Measurements from ENCODE around the gene FBXL4.

Gene FBXL4

GRCh38 chr6:98947411-98948292 is at the start of gene FBXL4:
Gene FBXL4, minus strand, starts transcription at chr6:98947946. Its CDS starts 20,958 bp downstream, at chr6:98926988.
- H3K9me3 Mint-ChIP-seq (ENCODE audit: low read depth): peaks cover 2% of the 10 kb centered on the region
- peak within 1 kb of the TSS; percentile 91 for H3K4me3 Mint-ChIP-seq
- peaks cover 7% of the 10 kb centered on the region for H3K36me3 Mint-ChIP-seq
- peaks cover 35% of the 10 kb centered on the region for H3K4me1 Mint-ChIP-seq (ENCODE audit: low read depth)
- peak within 1 kb of the TSS; percentile 93 for H3K27ac Mint-ChIP-seq
- H3K27me3 Mint-ChIP-seq: no peaks in the 10 kb centered on the region

GRCh38 chr6:98995116-98995515 is 47.4 kb upstream of the FBXL4 start:
- Mint-ChIP-seq H3K27me3 (peaks cover 16% of the 10 kb centered on the region), H3K27ac (no peak overlapping the region), H3K36me3 (no peaks in the 10 kb centered on the region), H3K4me3 (no peak overlapping the region), H3K4me1 (ENCODE audit: low read depth) (no peaks in the 10 kb centered on the region), H3K9me3 (ENCODE audit: low read depth) (no peaks in the 10 kb centered on the region)

- no peak overlapping the region for H3K27ac Mint-ChIP-seq
Observed at GRCh38 chr6:98992535-98992934, 44.8 kb upstream of the FBXL4 start.

GRCh38 chr6:98986071-98986615 is 38.4 kb upstream of the FBXL4 start:
- Mint-ChIP-seq H3K27ac (no peak overlapping the region), H3K4me1 (ENCODE audit: low read depth) (no peaks in the 10 kb centered on the region), H3K36me3 (no peaks in the 10 kb centered on the region), H3K9me3 (ENCODE audit: low read depth) (no peaks in the 10 kb centered on the region), H3K27me3 (peaks cover 10% of the 10 kb centered on the region), H3K4me3 (no peak overlapping the region)

More at GRCh38 chr6:98992535-98992934, 44.8 kb upstream of the FBXL4 start:
- Mint-ChIP-seq H3K36me3 (no peaks in the 10 kb centered on the region), H3K4me3 (no peak overlapping the region), H3K9me3 (ENCODE audit: low read depth) (no peaks in the 10 kb centered on the region), H3K27me3 (peaks cover 16% of the 10 kb centered on the region), H3K4me1 (ENCODE audit: low read depth) (no peaks in the 10 kb centered on the region)

- peaks cover 10% of the 10 kb centered on the region for H3K27me3 Mint-ChIP-seq
- H3K36me3 Mint-ChIP-seq: no peaks in the 10 kb centered on the region
- H3K4me3 Mint-ChIP-seq: no peak overlapping the region
- H3K4me1 Mint-ChIP-seq (ENCODE audit: low read depth): no peaks in the 10 kb centered on the region
- H3K27ac Mint-ChIP-seq: no peak overlapping the region
- no peaks in the 10 kb centered on the region for H3K9me3 Mint-ChIP-seq (ENCODE audit: low read depth)
Observed at GRCh38 chr6:98985391-98985790, 37.6 kb upstream of the FBXL4 start.

GRCh38 chr6:98984121-98984520 is 36.4 kb upstream of the FBXL4 start:
- Mint-ChIP-seq H3K36me3 (no peaks in the 10 kb centered on the region), H3K4me1 (ENCODE audit: low read depth) (no peaks in the 10 kb centered on the region), H3K27me3 (peaks cover 10% of the 10 kb centered on the region), H3K4me3 (no peak overlapping the region), H3K9me3 (ENCODE audit: low read depth) (no peaks in the 10 kb centered on the region), H3K27ac (no peak overlapping the region)

GRCh38 chr6:98981473-98981872 is 33.7 kb upstream of the FBXL4 start:
- Mint-ChIP-seq H3K27me3 (peaks cover 6% of the 10 kb centered on the region), H3K27ac (no peak overlapping the region), H3K4me3 (no peak overlapping the region), H3K36me3 (no peaks in the 10 kb centered on the region), H3K4me1 (ENCODE audit: low read depth) (peaks cover 6% of the 10 kb centered on the region), H3K9me3 (ENCODE audit: low read depth) (no peaks in the 10 kb centered on the region)

GRCh38 chr6:98980819-98981218 is 33.1 kb upstream of the FBXL4 start:
- H3K4me1 Mint-ChIP-seq (ENCODE audit: low read depth): peaks cover 6% of the 10 kb centered on the region
- H3K27me3 Mint-ChIP-seq: peaks cover 4% of the 10 kb centered on the region
- no peaks in the 10 kb centered on the region for H3K36me3 Mint-ChIP-seq
- no peaks in the 10 kb centered on the region for H3K9me3 Mint-ChIP-seq (ENCODE audit: low read depth)
- no peak overlapping the region for H3K4me3 Mint-ChIP-seq
- no peak overlapping the region for H3K27ac Mint-ChIP-seq

GRCh38 chr6:98977671-98978292 is 30.0 kb upstream of the FBXL4 start:
- Mint-ChIP-seq H3K27ac (no peak overlapping the region), H3K9me3 (ENCODE audit: low read depth) (no peaks in the 10 kb centered on the region), H3K27me3 (no peaks in the 10 kb centered on the region), H3K4me1 (ENCODE audit: low read depth) (peaks cover 6% of the 10 kb centered on the region), H3K36me3 (no peaks in the 10 kb centered on the region), H3K4me3 (no peak overlapping the region)

GRCh38 chr6:98976674-98977385 is 29.1 kb upstream of the FBXL4 start:
- H3K4me1 Mint-ChIP-seq (ENCODE audit: low read depth): peaks cover 6% of the 10 kb centered on the region
- H3K27ac Mint-ChIP-seq: no peak overlapping the region
- no peaks in the 10 kb centered on the region for H3K36me3 Mint-ChIP-seq
- H3K27me3 Mint-ChIP-seq: no peaks in the 10 kb centered on the region
- H3K9me3 Mint-ChIP-seq (ENCODE audit: low read depth): no peaks in the 10 kb centered on the region
- H3K4me3 Mint-ChIP-seq: no peak overlapping the region

GRCh38 chr6:98975421-98975820 is 27.7 kb upstream of the FBXL4 start:
- no peaks in the 10 kb centered on the region for H3K36me3 Mint-ChIP-seq
- H3K27me3 Mint-ChIP-seq: no peaks in the 10 kb centered on the region
- H3K9me3 Mint-ChIP-seq (ENCODE audit: low read depth): no peaks in the 10 kb centered on the region
- no peak overlapping the region for H3K4me3 Mint-ChIP-seq
- H3K4me1 Mint-ChIP-seq (ENCODE audit: low read depth): peaks cover 6% of the 10 kb centered on the region
- no peak overlapping the region for H3K27ac Mint-ChIP-seq

GRCh38 chr6:98974309-98974708 is 26.6 kb upstream of the FBXL4 start:
- H3K27ac Mint-ChIP-seq: no peak overlapping the region
- H3K9me3 Mint-ChIP-seq (ENCODE audit: low read depth): no peaks in the 10 kb centered on the region
- H3K36me3 Mint-ChIP-seq: no peaks in the 10 kb centered on the region
- peaks cover 6% of the 10 kb centered on the region for H3K4me1 Mint-ChIP-seq (ENCODE audit: low read depth)
- H3K4me3 Mint-ChIP-seq: no peak overlapping the region
- no peaks in the 10 kb centered on the region for H3K27me3 Mint-ChIP-seq

- H3K4me3 Mint-ChIP-seq: no peak overlapping the region
- H3K27me3 Mint-ChIP-seq: no peaks in the 10 kb centered on the region
- no peaks in the 10 kb centered on the region for H3K36me3 Mint-ChIP-seq
- H3K4me1 Mint-ChIP-seq (ENCODE audit: low read depth): peaks cover 4% of the 10 kb centered on the region
- H3K9me3 Mint-ChIP-seq (ENCODE audit: low read depth): no peaks in the 10 kb centered on the region
- H3K27ac Mint-ChIP-seq: no peak overlapping the region
Observed at GRCh38 chr6:98973571-98973970, 25.8 kb upstream of the FBXL4 start.

- Mint-ChIP-seq H3K4me3 (no peak overlapping the region), H3K27me3 (no peaks in the 10 kb centered on the region), H3K9me3 (ENCODE audit: low read depth) (peaks cover 3% of the 10 kb centered on the region), H3K4me1 (ENCODE audit: low read depth) (no peaks in the 10 kb centered on the region), H3K36me3 (no peaks in the 10 kb centered on the region), H3K27ac (no peak overlapping the region)
Observed at GRCh38 chr6:98971303-98971702, 23.6 kb upstream of the FBXL4 start.

- Mint-ChIP-seq H3K36me3 (no peaks in the 10 kb centered on the region), H3K27me3 (no peaks in the 10 kb centered on the region), H3K9me3 (ENCODE audit: low read depth) (peaks cover 3% of the 10 kb centered on the region), H3K4me3 (no peak overlapping the region), H3K27ac (no peak overlapping the region), H3K4me1 (ENCODE audit: low read depth) (no peaks in the 10 kb centered on the region)
Observed at GRCh38 chr6:98970469-98970868, 22.7 kb upstream of the FBXL4 start.
